NOMO-1 treated with DMSO at 0.1 percent for 48 hours (cell line): ENCODE data around the gene NMRK2.
"Not testable (repeated sequence)": the region's sequence is repeated elsewhere in the genome, so short reads cannot be mapped to it uniquely, and the experiment has no call there.

Experiments used
- DNase-seq: peaks from one replicate; lab custom pipeline; 2025; ENCODE audit not compliant: unreplicated experiment; lab: John Stamatoyannopoulos, UW

NMRK2 gene

DNA sequence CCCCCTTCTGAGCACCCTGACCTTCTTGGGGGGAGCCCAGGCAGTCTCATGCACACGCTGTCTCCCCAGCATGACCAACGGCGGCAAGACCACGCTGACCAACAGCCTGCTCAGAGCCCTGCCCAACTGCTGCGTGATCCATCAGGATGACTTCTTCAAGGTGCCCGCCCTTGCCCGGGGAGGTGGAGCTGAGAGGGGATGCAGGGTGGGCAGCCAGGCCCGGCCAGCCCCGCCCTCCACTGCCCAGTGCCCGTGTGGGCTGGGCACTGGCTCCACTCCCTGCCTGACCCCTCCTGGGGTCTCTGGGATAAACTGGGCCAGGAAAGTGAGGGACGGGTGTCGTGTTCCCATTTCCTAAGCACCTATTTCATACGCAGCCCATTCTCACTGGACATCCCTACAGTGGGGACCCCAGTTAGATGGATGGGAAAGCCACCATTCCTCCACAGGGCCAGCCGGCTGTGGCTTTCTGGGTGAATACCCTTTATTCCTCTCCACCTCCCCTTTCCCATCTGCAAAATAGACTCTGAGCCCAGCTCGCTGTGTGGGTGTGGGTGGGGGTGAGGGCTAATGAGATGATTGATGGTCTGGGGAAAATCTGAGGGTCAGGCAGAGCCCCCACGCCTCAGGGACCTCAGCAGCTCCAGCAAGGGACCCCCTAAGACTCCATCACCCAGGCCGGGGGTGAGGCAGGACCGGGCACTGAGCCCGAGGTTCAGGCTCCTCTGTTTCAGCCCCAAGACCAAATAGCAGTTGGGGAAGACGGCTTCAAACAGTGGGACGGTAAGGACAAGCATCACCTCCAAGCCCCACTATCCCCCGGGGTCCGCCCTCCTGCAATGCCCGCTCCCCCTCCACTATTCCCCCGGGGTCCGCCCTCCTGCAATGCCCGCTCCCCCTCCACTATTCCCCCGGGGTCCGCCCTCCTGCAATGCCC is 3.9 kb downstream of the NMRK2 start:
- DNase-seq = no peak

DNA sequence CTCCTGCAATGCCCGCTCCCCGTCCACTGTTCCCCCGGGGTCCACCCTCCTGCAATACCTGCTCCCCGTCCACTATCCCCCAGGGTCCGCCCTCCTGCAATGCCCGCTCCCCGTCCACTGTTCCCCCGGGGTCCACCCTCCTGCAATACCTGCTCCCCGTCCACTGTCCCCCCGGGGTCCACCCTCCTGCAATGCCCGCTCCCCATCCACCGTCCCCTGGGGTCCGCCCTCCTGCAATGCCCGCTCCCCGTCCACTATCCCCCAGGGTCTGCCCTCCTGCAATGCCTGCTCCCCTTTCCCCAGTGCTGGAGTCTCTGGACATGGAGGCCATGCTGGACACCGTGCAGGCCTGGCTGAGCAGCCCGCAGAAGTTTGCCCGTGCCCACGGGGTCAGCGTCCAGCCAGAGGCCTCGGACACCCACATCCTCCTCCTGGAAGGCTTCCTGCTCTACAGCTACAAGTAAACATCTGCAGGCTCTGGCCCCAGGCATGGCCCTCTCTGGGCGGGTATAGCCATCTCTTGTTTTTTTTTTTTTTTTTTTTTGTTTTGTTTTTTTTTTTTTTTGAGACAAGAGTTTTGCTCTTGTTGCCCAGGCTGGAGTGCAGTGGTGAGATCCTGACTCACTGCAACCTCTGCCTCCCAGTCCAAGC is 5.6 kb downstream of the NMRK2 start:
- DNase-seq = not testable (repeated sequence)

DNA sequence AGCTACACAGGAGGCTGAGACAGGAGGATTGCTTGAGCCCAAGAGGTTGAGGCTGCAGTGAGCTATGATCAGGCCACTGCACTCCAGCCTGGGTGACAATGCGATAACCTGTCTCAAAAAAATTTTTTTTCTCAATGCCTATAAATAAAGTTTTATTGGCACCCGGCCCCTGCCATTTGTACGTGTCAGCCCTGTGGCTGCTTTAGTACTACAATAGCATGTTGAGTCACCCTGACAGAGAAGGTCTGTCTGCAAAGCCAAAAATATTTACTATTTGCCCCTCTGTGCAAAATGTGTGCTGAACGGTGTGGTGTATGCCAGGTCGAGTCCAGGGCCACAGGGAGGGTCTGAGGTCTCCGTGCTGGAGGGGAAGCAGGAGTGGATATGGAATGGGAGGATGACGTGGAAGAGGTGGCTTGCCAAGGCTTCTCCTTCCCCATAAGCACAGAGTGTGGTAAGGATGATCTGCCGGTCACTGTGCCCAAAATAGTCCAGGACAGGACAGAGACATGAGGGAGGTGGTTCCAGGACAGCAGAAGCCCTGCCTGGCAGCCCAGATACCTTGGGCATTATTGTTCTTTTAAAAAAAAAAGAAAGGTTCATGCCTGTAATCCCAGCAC is 10.0 kb downstream of the NMRK2 start:
- DNase-seq = no peak

DNA sequence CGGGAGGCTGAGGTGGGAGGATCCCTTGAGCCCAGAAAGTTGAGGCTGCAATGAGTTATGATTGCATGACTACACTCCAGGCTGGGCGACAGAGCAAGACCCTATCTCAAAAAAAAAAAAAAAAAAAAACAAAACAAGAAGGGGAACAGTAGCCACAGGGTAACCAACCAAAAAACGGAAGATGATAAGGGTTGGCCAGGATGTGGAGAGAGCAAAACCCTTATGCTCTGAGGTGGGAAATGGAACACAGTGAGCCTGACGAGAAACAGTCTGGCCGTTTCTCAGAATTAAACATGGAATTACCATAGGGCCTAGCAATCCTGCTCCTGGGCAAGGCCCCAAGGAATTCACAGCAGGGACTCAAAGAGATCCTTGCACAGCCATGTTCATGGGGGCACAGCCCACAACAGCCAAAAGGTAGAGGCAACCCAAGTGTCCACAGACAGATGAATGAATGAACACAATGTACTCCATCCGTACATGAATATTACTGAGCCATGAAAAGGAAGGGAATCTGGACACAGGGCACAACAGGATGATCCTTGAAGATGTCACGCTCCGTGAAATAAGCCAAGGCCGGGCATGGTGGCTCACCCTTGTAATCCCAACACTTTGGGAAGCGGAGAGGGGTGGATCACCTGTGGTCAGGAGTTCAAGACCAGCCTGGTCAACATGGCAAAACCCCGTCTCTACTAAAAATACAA is 11.3 kb downstream of the NMRK2 start:
- DNase-seq = no peak

GRCh38 chr19:3945838-3946237 is 13.0 kb downstream of the NMRK2 start:
- no peak for DNase-seq

- DNase-seq = not testable (repeated sequence)
Measured at GRCh38 chr19:3947316-3947933, 14.6 kb downstream of the NMRK2 start.

DNA sequence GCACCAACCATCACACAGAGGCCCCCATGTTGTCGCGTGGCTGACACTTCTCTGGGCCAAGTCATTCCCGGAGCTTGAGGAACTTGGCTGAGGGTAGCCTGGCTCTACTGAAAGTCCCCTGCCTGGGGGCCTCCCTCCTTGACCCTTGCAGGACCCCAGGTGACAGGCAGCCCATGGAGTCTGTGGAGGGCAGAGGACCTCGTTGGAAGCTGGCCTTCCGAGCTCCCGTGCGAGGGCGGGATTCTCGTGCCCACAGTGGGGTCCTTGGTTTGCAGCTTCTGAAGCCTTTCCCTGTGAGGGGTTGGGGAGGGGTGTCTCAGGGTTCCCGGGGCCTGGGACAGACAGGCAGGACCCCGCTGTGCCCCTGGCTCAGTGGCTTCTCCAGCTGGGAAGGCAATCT is 16.4 kb downstream of the NMRK2 start:
- no peak for DNase-seq

GRCh38 chr19:3949997-3950859 is 17.4 kb downstream of the NMRK2 start:
- DNase-seq = no peak

- DNase-seq = no peak
Measured at GRCh38 chr19:3950871-3951861, 18.3 kb downstream of the NMRK2 start.

DNA sequence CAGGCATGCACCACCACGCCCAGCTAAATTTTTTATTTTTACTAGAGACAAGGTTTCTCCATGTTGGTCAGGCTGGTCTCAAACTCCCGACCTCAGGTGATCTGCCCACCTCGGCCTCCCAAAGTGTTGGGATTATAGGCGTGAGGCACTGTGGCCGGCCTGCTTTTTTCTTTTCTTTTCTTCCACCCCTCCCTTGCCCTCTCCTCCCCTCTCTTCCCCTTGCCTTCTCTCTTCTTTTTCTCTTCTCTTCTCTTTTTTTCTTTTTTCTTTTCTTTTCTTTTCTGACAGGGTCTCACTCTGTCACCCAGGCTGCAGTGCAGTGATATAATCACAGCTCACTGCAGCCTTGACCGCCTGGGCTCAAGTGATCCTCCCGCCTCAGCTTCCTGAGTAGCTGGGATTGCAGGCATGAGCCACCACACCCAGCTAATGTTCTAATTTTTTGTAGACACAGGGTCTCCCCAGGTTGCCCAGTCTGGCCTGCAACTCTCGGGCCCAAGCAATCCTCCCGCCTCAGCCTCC is 19.9 kb downstream of the NMRK2 start:
- DNase-seq = not testable (repeated sequence)

- DNase-seq = no peak
Measured at GRCh38 chr19:3954107-3954506, 21.2 kb downstream of the NMRK2 start.

- not testable (repeated sequence) for DNase-seq
Measured at GRCh38 chr19:3955276-3955675, 22.4 kb downstream of the NMRK2 start.

DNA sequence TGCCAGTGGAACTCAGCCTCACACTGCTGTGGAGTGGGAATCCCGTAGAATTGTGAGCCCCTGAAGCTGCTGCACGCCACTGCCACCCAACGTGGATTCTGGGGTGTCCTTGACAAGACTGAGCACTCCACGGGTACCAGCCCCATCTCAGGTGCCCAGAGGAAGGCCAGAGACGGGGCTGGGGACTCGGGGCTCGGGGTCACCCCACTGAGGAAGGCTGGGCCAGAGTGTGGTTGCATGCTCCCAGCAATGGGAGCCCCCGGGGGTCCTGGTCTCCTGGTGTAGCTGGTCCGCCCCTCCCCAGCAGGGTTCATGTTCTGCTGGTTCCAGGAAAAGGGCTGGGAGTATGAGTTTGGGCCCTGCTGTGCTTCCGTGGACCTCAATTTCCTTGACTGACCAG is 22.8 kb downstream of the NMRK2 start:
- no peak for DNase-seq

- no peak for DNase-seq
Measured at GRCh38 chr19:3958836-3959765, 26.2 kb downstream of the NMRK2 start.

DNA sequence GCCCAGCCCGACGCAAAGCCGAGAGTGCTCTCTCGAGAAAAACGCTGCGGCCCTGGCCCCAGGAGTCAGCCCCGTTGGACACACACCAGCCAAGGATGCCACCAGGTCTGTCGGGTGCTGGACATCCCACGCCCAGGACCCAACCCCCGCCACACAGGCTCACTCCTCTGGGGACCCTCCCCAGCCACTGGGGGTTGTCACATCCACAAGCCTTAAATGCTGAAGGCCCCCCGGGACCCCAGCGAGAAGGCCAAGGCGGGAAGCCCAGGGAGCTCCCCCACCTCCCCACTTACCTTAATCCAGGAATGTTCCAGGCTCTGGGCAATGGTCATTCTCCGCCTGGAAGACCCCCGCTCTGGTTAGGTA is 26.9 kb downstream of the NMRK2 start:
- DNase-seq = no peak

DNA sequence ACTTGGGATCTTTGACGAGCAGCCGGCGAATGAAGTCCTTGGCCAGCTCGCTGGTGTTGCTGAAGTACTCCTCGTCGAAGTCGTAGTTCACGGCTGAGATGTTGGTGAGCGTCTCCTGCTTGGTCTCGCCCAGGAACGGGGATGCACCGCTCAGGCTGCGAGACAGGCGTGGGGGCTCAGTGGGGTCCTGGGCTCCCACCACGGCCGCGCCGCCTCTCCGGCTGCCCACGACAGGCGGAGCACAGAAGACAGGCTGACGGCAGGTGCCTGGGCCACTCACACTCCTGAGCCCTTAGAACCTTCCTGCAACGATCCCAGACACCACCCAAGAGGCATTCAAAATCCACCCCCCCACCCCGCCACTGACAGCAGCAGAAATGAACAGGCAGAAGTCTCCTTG is 28.1 kb downstream of the NMRK2 start:
- no peak for DNase-seq

DNA sequence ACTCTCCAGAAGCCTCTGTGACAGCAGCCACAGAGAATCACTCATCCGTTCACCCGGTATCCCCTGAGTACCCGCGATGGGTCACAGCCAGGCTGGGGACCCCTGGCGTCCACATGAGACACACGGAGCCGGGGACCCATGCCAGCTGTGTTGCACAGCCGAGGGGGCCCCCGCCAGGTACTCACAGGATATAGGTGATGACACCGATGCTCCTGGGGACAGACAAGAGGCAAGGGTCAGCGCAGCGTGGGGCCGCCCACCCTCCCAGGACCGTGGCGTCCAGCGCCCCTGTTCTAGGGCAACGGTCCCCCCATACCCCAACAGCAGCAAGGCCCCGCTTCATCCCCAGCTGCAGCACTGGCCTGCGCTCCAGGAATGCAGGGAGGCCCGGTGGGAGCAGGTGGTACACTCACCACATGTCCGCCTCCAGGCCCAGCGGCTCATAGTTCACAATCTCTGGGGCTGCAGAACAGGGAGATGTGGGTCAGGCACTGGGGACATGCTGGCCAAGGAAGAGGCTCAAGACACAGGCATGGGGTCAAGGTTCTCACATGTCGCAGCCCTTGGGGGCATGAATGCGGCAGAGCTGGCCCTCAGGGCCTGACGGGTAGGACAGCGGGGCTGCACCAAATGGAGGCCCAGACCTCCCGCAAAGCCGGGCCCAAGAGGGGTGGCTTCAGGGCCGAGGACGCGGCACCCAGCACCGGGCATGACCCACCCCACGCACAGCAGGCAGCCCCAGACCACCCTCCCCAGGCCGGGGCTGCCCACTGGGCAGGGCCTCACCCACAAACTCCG is 30.8 kb downstream of the NMRK2 start:
- DNase-seq = no peak
